Mononuclear cell (primary cell): ENCODE data around the gene MPDZ. TPM values are rescaled to one million over a fixed set of nuclear protein-coding genes. Genes with fewer than 3 reads are reported as not detected.

ENCODE experiments used
- H3K27me3 ChIP-seq: 2 replicates; pipeline ENCODE4 v1.6.0; 2011; ENCODE audit warnings: low read length, control low read depth; ENCODE audit not compliant: insufficient read depth
- H3K4me1 ChIP-seq: 2 replicates; pipeline ENCODE4 v1.5.1; 2011; ENCODE audit warnings: mild to moderate bottlenecking, low read length, control low read depth; ENCODE audit not compliant: insufficient read depth
- H3K4me3 ChIP-seq: 2 replicates; pipeline ENCODE4 v1.5.1; 2011; ENCODE audit warnings: mild to moderate bottlenecking, low read length, moderate library complexity
- H3K9me3 ChIP-seq: 2 replicates; pipeline ENCODE4 v1.5.1; 2011; ENCODE audit warnings: low read depth, mild to moderate bottlenecking, control low read depth, low read length
- total RNA-seq: library from RNA; depleted of rRNA; stranded (reverse); fragments of >200 nt; gene quantifications from one replicate; pipeline ENCODE4 v1.2.3, GENCODE V29; 2012

MPDZ gene
- total RNA-seq, 1 donor: 1.3 TPM

GRCh38 chr9:13278023-13278367 is 1.5 kb downstream of the MPDZ start:
- Histone ChIP-seq H3K27me3 (peaks cover 19% of the 10 kb centered on the region), H3K4me3 (no peak overlapping the region), H3K4me1 (no peaks in the 10 kb centered on the region), H3K9me3 (no peaks in the 10 kb centered on the region)

DNA sequence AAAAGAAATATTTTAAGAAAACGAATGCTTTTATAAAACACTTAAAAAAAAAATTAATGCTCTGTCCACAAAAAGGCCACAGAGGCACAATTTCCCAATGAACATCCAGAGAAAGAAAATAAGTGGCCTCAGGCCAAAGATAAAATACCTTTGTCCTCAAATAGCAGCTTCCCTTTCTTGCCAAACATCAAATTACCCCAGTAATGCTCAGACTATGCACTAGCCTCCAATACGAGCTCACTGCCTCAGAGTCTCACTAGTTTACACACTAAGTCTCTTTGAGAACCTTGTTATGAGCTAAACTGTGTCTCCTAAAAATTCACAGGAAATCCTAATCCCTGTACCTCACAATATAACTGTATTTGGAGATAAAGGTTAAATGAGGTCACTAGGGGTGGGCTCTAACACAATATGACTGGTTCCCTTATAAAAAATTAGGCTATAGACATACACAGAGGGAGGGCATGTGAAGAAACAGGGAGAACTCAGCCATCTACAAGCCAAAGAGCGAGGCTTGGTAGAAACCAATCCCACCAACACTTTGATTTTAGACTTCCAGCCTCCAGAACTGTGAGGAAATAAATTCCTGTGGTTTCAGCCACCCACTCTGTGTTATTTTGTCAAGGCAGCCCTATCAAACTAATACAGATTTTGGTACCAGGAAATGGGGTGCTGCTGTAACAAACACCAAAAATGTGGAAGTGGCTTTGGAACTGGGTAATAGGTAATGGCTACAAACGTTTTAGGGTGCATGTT is 4.4 kb downstream of the MPDZ start:
- Histone ChIP-seq H3K4me3 (no peak overlapping the region), H3K27me3 (peaks cover 13% of the 10 kb centered on the region), H3K4me1 (no peaks in the 10 kb centered on the region), H3K9me3 (no peaks in the 10 kb centered on the region)

GRCh38 chr9:13270734-13271133 is 8.8 kb downstream of the MPDZ start:
- no peaks in the 10 kb centered on the region for H3K9me3 ChIP-seq
- no peaks in the 10 kb centered on the region for H3K27me3 ChIP-seq
- no peak overlapping the region for H3K4me3 ChIP-seq
- H3K4me1 ChIP-seq: no peaks in the 10 kb centered on the region

DNA sequence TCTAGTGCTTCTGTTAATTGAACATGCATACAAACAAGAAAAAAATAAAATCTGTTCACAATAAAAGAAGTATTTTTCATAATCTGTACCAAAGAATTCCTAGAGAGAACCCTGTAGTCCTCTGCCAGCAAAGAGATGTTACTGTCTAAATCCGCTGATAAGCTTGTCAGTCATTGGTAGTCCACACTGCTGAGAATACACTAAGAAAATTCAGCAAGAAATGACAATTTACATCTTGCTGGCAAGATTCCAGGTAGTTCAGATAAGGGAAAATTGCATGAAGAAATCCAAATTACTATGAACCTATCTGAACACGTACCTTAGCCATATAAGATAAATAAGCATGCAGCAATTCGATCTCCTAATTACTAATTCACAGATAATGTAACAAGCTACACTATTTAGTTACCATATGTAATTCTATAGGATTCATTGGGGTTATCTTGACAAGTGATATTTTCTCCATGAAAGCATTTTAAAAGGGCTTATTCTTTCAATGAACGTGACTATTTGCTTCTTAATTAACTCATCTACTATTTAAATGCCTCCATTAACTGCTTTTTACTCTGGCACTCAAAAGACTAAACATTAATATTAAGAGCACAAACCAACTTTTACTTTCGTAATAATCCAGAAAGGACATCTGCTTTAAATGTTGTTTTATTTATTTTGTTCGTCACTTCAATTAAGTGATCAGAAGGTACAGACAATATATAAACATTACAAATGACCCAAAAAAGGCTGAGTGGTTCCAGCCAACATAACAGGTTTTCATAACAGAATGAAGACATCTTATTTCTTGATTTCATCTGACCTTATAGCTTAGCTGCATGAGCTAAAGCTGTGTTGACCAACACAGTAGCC is 9.7 kb downstream of the MPDZ start:
- H3K27me3 ChIP-seq: no peaks in the 10 kb centered on the region
- no peaks in the 10 kb centered on the region for H3K4me1 ChIP-seq
- H3K4me3 ChIP-seq: no peak overlapping the region
- no peaks in the 10 kb centered on the region for H3K9me3 ChIP-seq

GRCh38 chr9:13268469-13268868 is 11.0 kb downstream of the MPDZ start:
- Histone ChIP-seq H3K4me3 (no peak overlapping the region), H3K9me3 (no peaks in the 10 kb centered on the region), H3K27me3 (no peaks in the 10 kb centered on the region), H3K4me1 (no peaks in the 10 kb centered on the region)

GRCh38 chr9:13267743-13268142 is 11.7 kb downstream of the MPDZ start:
- Histone ChIP-seq H3K27me3 (no peaks in the 10 kb centered on the region), H3K9me3 (no peaks in the 10 kb centered on the region), H3K4me1 (no peaks in the 10 kb centered on the region), H3K4me3 (no peak overlapping the region)

DNA sequence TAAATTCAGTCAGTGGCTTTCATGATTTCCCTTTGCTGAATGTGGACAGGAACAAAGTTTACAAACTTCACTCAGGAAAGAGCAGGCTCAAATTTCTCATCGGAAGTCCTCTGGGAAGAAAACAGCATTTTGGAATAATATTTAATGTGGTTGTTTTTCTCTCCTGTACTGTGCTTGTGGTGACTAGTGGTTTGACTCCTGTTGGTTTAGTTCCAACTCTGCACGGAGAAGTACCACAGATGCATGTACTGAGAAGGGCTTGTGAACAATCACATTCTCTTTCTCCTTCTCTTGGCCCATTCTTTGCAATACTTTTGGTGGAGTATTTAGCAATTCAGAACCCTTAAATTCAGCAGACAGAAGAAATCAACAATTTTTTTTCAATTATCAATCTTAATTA is 13.3 kb downstream of the MPDZ start:
- Histone ChIP-seq H3K4me1 (no peaks in the 10 kb centered on the region), H3K9me3 (no peaks in the 10 kb centered on the region), H3K4me3 (no peak overlapping the region), H3K27me3 (no peaks in the 10 kb centered on the region)

DNA sequence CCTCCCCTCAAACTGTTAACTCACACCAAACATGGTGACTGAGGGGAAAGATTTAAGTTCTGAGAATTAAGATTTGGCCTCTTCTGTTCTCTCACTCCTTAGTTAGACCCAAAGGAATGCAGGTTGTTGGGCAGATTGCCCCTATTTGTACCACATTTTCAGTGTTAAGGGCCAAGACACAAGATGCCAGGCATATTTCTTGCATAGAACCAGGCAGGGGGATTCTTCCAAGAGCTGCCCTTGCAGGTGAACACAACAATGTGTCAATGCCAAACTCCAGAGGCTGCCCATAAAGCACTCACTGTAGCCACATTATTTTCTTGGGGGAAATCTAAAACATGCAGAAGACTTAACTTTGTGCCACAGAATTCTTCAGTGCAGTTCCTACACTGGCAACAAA is 14.7 kb downstream of the MPDZ start:
- Histone ChIP-seq H3K4me3 (no peak overlapping the region), H3K9me3 (no peaks in the 10 kb centered on the region), H3K4me1 (no peaks in the 10 kb centered on the region), H3K27me3 (no peaks in the 10 kb centered on the region)

GRCh38 chr9:13263511-13263910 is 16.0 kb downstream of the MPDZ start:
- Histone ChIP-seq H3K9me3 (no peaks in the 10 kb centered on the region), H3K4me3 (no peak overlapping the region), H3K4me1 (no peaks in the 10 kb centered on the region), H3K27me3 (no peaks in the 10 kb centered on the region)

DNA sequence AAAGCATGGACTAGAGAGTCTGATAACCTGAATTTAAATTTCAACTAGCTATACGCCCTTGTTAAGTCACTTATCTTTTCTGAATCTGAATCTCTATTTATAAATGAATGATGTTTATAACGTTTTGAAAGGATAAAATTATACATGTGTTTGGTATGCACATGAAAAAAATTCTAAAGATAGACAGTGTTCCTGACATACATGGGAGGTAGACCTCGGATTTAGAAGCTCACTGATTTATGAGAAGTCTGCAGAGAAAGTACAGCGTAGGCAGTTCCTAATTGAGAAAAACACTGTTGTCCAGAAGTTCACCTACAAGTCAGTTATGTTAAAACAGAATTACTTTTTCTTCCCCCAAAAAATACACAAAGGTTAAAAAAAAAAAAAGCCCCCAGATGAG is 26.6 kb downstream of the MPDZ start:
- no peak overlapping the region for H3K4me3 ChIP-seq
- no peaks in the 10 kb centered on the region for H3K4me1 ChIP-seq
- H3K27me3 ChIP-seq: no peaks in the 10 kb centered on the region
- H3K9me3 ChIP-seq: no peaks in the 10 kb centered on the region

DNA sequence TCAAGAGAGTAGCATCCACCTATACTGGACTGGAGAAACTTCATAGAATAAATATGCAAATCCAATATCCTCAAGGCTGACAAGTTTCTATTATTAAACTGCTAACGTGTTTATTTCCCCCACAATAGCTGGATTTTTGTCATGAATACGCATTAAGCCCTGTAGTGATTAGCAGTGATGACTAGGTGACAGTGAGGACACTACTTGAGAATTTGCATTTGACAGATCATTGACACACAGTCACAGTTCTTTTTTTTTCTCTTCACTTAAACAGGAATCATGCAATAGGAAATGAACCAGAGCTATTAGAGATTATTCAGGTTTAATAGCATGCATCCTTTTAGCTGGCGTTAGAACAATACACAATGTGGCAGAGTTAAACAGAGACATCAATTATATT is 35.3 kb downstream of the MPDZ start:
- Histone ChIP-seq H3K4me3 (no peak overlapping the region), H3K4me1 (no peaks in the 10 kb centered on the region), H3K27me3 (no peaks in the 10 kb centered on the region), H3K9me3 (no peaks in the 10 kb centered on the region)

DNA sequence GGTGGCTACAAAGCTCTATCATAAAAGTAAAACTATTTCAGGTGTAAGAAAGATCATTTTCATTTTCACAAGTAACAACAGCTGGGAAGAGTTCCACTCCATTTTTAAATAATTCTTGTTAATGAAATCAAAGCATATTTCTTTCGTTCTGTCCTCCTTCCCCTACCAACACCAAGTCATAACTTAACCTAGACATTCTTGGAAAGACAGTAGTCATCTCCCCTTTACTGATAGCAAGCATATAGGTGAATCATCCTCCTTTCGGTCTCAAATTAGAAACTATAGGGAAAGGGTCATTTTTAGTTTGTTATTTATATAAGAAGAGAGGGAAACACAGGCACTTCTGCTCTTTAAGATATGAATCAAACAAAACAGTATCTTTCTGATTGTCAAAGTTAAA is 38.2 kb downstream of the MPDZ start:
- Histone ChIP-seq H3K27me3 (no peaks in the 10 kb centered on the region), H3K4me1 (no peaks in the 10 kb centered on the region), H3K4me3 (no peak overlapping the region), H3K9me3 (no peaks in the 10 kb centered on the region)

- no peaks in the 10 kb centered on the region for H3K4me1 ChIP-seq
- H3K27me3 ChIP-seq: no peaks in the 10 kb centered on the region
- no peaks in the 10 kb centered on the region for H3K9me3 ChIP-seq
- no peak overlapping the region for H3K4me3 ChIP-seq
Observed at GRCh38 chr9:13239660-13240059, 39.8 kb downstream of the MPDZ start.

DNA sequence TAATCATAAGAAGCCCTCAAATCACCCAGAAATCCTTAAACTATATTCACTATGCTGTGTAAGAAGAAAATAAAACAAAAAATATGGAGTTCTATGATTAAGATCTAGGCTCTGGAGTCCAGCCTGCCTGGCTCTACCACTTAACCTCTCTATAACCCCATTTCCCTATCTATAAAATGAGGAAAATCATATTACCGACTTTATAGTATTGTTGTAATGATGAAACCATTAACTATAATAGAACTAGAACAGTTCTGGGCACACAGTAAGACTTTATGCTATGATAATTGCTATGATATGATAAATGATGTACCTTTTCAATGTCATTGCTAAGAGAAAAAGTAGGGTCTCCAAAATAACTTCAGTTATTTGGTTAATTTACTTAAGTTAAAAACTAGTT is 40.3 kb downstream of the MPDZ start:
- Histone ChIP-seq H3K27me3 (no peaks in the 10 kb centered on the region), H3K9me3 (no peaks in the 10 kb centered on the region), H3K4me1 (no peaks in the 10 kb centered on the region), H3K4me3 (no peak overlapping the region)

- Histone ChIP-seq H3K27me3 (no peaks in the 10 kb centered on the region), H3K4me3 (no peak overlapping the region), H3K9me3 (no peaks in the 10 kb centered on the region), H3K4me1 (no peaks in the 10 kb centered on the region)
Observed at GRCh38 chr9:13234932-13235331, 44.6 kb downstream of the MPDZ start.

GRCh38 chr9:13228431-13228830 is 51.1 kb downstream of the MPDZ start:
- H3K27me3 ChIP-seq: no peaks in the 10 kb centered on the region
- no peaks in the 10 kb centered on the region for H3K9me3 ChIP-seq
- no peaks in the 10 kb centered on the region for H3K4me1 ChIP-seq
- no peak overlapping the region for H3K4me3 ChIP-seq
